GM23338 (cell line): ENCODE measurements around the gene RAB36. TPM values are rescaled to one million over a fixed set of nuclear protein-coding genes. Genes with fewer than 3 reads are reported as not detected.

Experiments
- ATAC-seq: fragments of 200-7000 bp; cut with Tn5 transposase; 3 replicates; pipeline ENCODE4 v1.9.1; 2020
- DNase-seq: peaks from one replicate; pipeline ENCODE4 v3.0.0-alpha.2; 2015; ENCODE audit warnings: low spot score
- H2AFZ ChIP-seq: fragments of 200-600 bp; sonication (generic); 2 replicates; pipeline ENCODE4 v1.8.0; 2016; ENCODE audit warnings: antibody characterized with exemption, mild to moderate bottlenecking, moderate library complexity
- H3F3A ChIP-seq: fragments of 200-600 bp; sonication (generic); replicated peaks from 2 replicates; pipeline ENCODE4 v1.8.0; 2017; ENCODE audit warnings: antibody characterized with exemption, mixed run types, low read depth
- H3K27ac ChIP-seq: fragments of 200-600 bp; sonication (generic); 2 replicates; pipeline ENCODE4 v1.6.1; 2016; ENCODE audit warnings: low read depth
- H3K27me3 ChIP-seq: fragments of 200-600 bp; sonication (generic); 2 replicates; pipeline ENCODE4 v1.8.0; 2016; ENCODE audit warnings: mild to moderate bottlenecking, mixed run types, moderate library complexity; ENCODE audit not compliant: insufficient read depth
- H3K36me3 ChIP-seq: fragments of 200-600 bp; sonication (generic); 2 replicates; pipeline ENCODE4 v1.8.0; 2016; ENCODE audit warnings: mild to moderate bottlenecking; ENCODE audit not compliant: insufficient read depth
- H3K4me1 ChIP-seq: fragments of 200-600 bp; sonication (generic); 2 replicates; pipeline ENCODE4 v1.8.0; 2016; ENCODE audit warnings: mild to moderate bottlenecking, moderate library complexity; ENCODE audit not compliant: insufficient read depth
- H3K4me2 ChIP-seq: fragments of 200-600 bp; sonication (generic); 2 replicates; pipeline ENCODE4 v1.7.1; 2017; ENCODE audit warnings: mixed run types
- H3K4me3 ChIP-seq: fragments of 200-600 bp; sonication (generic); 2 replicates; pipeline ENCODE4 v1.6.1; 2016; ENCODE audit warnings: mixed run types
- H3K79me2 ChIP-seq: fragments of 200-600 bp; sonication (generic); replicated peaks from 2 replicates; pipeline ENCODE4 v1.8.0; 2017; ENCODE audit warnings: mild to moderate bottlenecking; ENCODE audit not compliant: insufficient read depth
- H3K9me2 ChIP-seq: fragments of 200-600 bp; sonication (generic); 2 replicates; pipeline ENCODE4 v1.8.0; 2017; ENCODE audit not compliant: insufficient read depth
- H4K20me1 ChIP-seq: fragments of 200-600 bp; sonication (generic); replicated peaks from 2 replicates; pipeline ENCODE4 v1.8.0; 2017; ENCODE audit warnings: mild to moderate bottlenecking; ENCODE audit not compliant: insufficient read depth
- H3K27ac Mint-ChIP-seq: 2 replicates; pipeline ENCODE4 v1.8.0; 2020; ENCODE audit warnings: inconsistent platforms, mild to moderate bottlenecking, moderate library complexity, mixed read lengths
- H3K27me3 Mint-ChIP-seq: 3 replicates; pipeline ENCODE4 v1.8.0; 2022; ENCODE audit warnings: low read depth, mild to moderate bottlenecking, moderate library complexity, mixed read lengths, inconsistent platforms; ENCODE audit not compliant: insufficient read depth, poor library complexity
- H3K36me3 Mint-ChIP-seq: 3 replicates; pipeline ENCODE4 v1.8.0; 2021; ENCODE audit warnings: low read depth, mild to moderate bottlenecking, inconsistent platforms, moderate library complexity, mixed read lengths
- H3K4me1 Mint-ChIP-seq: 3 replicates; pipeline ENCODE4 v1.8.0; 2020; ENCODE audit warnings: mild to moderate bottlenecking, inconsistent platforms, mixed read lengths
- H3K4me3 Mint-ChIP-seq: 3 replicates; pipeline ENCODE4 v1.8.0; 2021; ENCODE audit warnings: moderate library complexity, mild to moderate bottlenecking, inconsistent platforms, mixed read lengths
- H3K9me3 Mint-ChIP-seq: 3 replicates; pipeline ENCODE4 v1.8.0; 2020; ENCODE audit warnings: moderate library complexity, mild to moderate bottlenecking, inconsistent platforms, mixed read lengths
- CREB1 ChIP-seq: fragments of 250-450 bp; sonication (Bioruptor Pico); IDR thresholded peaks from 2 replicates; pipeline ENCODE4 v1.5.0; 2020; ENCODE audit warnings: low read depth, mild to moderate bottlenecking, moderate library complexity
- CTCF ChIP-seq, 2 experiments: fragments of 200-600 bp in 1 of 2; sonication (generic) in 1 of 2; conservative IDR thresholded peaks; 2 replicates each; pipeline versions ENCODE4 v1.5.1 to v1.6.1; 2016 to 2017; ENCODE audit warnings: antibody characterized with exemption in 2 of 2, low read depth in 2 of 2, mild to moderate bottlenecking in 2 of 2, moderate library complexity in 1 of 2
- ETS1 ChIP-seq: IDR thresholded peaks from 2 replicates; pipeline ENCODE4 v1.6.1; 2016; ENCODE audit warnings: antibody characterized with exemption
- EZH2 ChIP-seq: fragments of 200-600 bp; sonication (generic); IDR thresholded peaks from one replicate; pipeline ENCODE4 v1.8.0; 2017; ENCODE audit warnings: antibody characterized with exemption, mild to moderate bottlenecking, low read depth; ENCODE audit not compliant: unreplicated experiment
- EZH2phosphoT487 ChIP-seq: fragments of 200-600 bp; sonication (generic); IDR thresholded peaks from one replicate; pipeline ENCODE4 v1.8.1; 2018; ENCODE audit warnings: antibody characterized with exemption; ENCODE audit not compliant: unreplicated experiment
- NANOG ChIP-seq: IDR thresholded peaks from 2 replicates; pipeline ENCODE4 v1.6.1; 2016; ENCODE audit warnings: antibody characterized with exemption, borderline replicate concordance
- POLR2AphosphoS5 ChIP-seq: IDR thresholded peaks from 2 replicates; pipeline ENCODE4 v1.6.1; 2016; ENCODE audit warnings: antibody characterized with exemption, low read depth
- ZNF331 ChIP-seq: fragments of 250-450 bp; sonication (Bioruptor Pico); IDR thresholded peaks from 2 replicates; pipeline ENCODE4 v1.5.0; 2020; ENCODE audit warnings: low read depth, mild to moderate bottlenecking, moderate library complexity
- polyA plus RNA-seq: library from polyadenylated mRNA; unstranded; fragments of >200 nt; fragmentation: Nextera tagmentation; extraction: Ambion mirVana; gene quantifications from 2 replicates; pipeline ENCODE4 v1.2.1, GENCODE V29; 2016
- total RNA-seq: library from RNA; depleted of rRNA; stranded (reverse); fragments of >200 nt; shearing (Covaris generic); gene quantifications from 2 replicates; pipeline ENCODE4 v1.2.3, GENCODE V29; 2014

Gene RAB36
- total and polyA plus RNA-seq, 2 experiments from 2014 or later = 0.58 to 1.2 TPM

GRCh38 chr22:23180301-23180892 is 35.1 kb downstream of the RAB36 start, which contains the start of gene BCR:
BCR (plus strand) TSS chr22:23180509; CDS start chr22:23180961, 452 bp downstream.
- Histone ChIP-seq H3K36me3 (no peaks in the 10 kb centered on the region), H3K4me3 (peak within 1 kb of the TSS; percentile 66), H3K27me3 (peaks cover 11% of the 10 kb centered on the region), H3K27ac (no peak within 1 kb of the TSS), H3K4me1 (peaks cover 41% of the 10 kb centered on the region), H2AFZ (peak within 1 kb of the TSS; percentile 84), H3K79me2 (peaks cover 42% of the 10 kb centered on the region), H3F3A (peaks cover 9% of the 10 kb centered on the region; the same call in 1 of the 2 replicates), H4K20me1 (peaks cover 31% of the 10 kb centered on the region), H3K4me2 (peak within 1 kb of the TSS; percentile 93), H3K9me2 (no peaks in the 10 kb centered on the region)
- H3K9me3 Mint-ChIP-seq = peaks cover 20% of the 10 kb centered on the region
- H3K36me3 Mint-ChIP-seq = peaks cover 42% of the 10 kb centered on the region
- H3K27ac Mint-ChIP-seq = no peak within 1 kb of the TSS; the same call in 1 of the 2 replicates
- H3K27me3 Mint-ChIP-seq = peaks cover 39% of the 10 kb centered on the region
- peaks cover 48% of the 10 kb centered on the region for H3K4me1 Mint-ChIP-seq
- peak within 1 kb of the TSS; percentile 83 for H3K4me3 Mint-ChIP-seq
- 0 out of 2 replicates have a peak, but pooled peaks have one; percentile 32 for TF ChIP-seq POLR2AphosphoS5
- 0 out of 4 replicates have a peak, but pooled peaks of 1 of the 2 experiments have one; percentile 9 for TF ChIP-seq CTCF (conservative IDR thresholded peaks at IDR 0.05; ENCODE audit: low read depth in 2 of 2)
- no peak for TF ChIP-seq EZH2phosphoT487
- TF ChIP-seq ZNF331 (CRISPR knock-in tag) = no peak
- peak; percentile 25; the same call in 1 of the 2 replicates for TF ChIP-seq CREB1 (CRISPR knock-in tag)
- no peak for TF ChIP-seq ETS1
- peak; percentile 78 for DNase-seq
- peak; percentile 37 for ATAC-seq

DNA sequence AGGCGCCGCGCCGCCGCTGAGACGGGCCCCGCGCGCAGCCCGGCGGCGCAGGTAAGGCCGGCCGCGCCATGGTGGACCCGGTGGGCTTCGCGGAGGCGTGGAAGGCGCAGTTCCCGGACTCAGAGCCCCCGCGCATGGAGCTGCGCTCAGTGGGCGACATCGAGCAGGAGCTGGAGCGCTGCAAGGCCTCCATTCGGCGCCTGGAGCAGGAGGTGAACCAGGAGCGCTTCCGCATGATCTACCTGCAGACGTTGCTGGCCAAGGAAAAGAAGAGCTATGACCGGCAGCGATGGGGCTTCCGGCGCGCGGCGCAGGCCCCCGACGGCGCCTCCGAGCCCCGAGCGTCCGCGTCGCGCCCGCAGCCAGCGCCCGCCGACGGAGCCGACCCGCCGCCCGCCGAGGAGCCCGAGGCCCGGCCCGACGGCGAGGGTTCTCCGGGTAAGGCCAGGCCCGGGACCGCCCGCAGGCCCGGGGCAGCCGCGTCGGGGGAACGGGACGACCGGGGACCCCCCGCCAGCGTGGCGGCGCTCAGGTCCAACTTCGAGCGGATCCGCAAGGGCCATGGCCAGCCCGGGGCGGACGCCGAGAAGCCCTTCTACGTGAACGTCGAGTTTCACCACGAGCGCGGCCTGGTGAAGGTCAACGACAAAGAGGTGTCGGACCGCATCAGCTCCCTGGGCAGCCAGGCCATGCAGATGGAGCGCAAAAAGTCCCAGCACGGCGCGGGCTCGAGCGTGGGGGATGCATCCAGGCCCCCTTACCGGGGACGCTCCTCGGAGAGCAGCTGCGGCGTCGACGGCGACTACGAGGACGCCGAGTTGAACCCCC is 35.8 kb downstream of the RAB36 start:
- peak overlapping the region; percentile 93 for H3K4me2 ChIP-seq
- no peak overlapping the region for H3K27ac Mint-ChIP-seq
- peaks cover 40% of the 10 kb centered on the region for H3K36me3 Mint-ChIP-seq
- H3K27me3 ChIP-seq = peaks cover 11% of the 10 kb centered on the region
- peaks cover 48% of the 10 kb centered on the region for H3K4me1 ChIP-seq
- TF ChIP-seq EZH2 (no peak), NANOG (no peak), CREB1 (CRISPR knock-in tag) (no peak), EZH2phosphoT487 (no peak), POLR2AphosphoS5 (no peak)
- peaks cover 37% of the 10 kb centered on the region for H4K20me1 ChIP-seq
- H3F3A ChIP-seq = peaks cover 9% of the 10 kb centered on the region; the same call in 1 of the 2 replicates
- no peak overlapping the region for H3K27ac ChIP-seq
- H3K4me3 ChIP-seq = peak overlapping the region; percentile 66
- no peak overlapping the region for H2AFZ ChIP-seq
- H3K36me3 ChIP-seq = no peaks in the 10 kb centered on the region
- peaks cover 51% of the 10 kb centered on the region for H3K4me1 Mint-ChIP-seq
- peaks cover 39% of the 10 kb centered on the region for H3K27me3 Mint-ChIP-seq
- H3K9me2 ChIP-seq = no peaks in the 10 kb centered on the region
- H3K4me3 Mint-ChIP-seq = peak overlapping the region; percentile 83
- H3K9me3 Mint-ChIP-seq = peaks cover 13% of the 10 kb centered on the region
- no peak for ATAC-seq
- peaks cover 49% of the 10 kb centered on the region for H3K79me2 ChIP-seq
- DNase-seq = peak; percentile 47
